ENCODE results near the gene PAPOLB.

Gene PAPOLB

DNA sequence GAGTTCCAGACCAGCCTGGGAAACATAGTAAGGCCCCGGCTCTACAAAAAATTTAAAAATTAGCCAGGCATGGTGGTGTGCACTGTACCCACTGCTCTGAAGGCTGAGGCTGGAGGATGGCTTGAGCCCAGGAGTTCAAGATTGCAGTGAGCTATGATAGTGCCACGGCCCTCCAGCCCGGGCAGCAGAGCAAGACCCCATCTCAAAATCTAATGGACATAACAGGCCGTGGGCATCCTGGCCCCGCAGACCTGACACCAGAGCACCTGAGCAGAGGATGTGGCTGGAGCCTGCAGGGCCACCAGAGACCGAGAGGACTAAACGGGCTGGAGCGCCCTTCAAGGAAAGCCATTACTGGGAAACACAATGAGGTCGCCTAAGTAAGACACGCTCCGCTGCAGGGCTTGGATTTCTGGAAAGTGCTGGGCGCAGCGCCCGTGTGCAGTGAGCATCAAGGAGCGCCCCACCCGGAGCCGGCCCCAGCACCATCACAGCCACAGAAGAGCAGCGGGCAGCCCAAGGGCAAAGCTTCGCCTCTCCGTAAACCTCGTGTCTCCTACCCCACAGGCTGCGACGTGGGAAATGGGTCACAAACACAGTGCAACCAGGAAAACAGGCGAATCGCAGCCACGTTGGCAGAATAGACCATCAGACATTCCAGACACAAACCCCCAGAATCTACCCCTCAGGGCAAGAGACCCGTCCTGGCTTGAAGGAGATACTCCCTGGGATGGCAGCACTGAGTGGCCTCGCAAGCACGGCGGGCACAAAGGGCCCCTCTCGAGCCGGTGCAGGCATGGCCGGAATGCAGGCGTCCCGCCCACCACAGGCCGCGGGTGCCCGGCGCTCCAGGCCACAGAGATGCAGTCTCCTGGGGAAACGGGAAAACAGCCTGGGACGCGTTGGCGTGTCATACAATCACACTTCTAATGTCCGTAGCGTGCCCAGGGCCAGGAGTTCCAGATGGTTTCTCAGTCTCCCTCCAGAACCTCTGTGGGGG lies 16.8 kb upstream of the PAPOLB start:
- no peak overlapping the region for H3K4me2 ChIP-seq (ENCODE audit: low read length)
- H3K9me3 ChIP-seq (ENCODE audit: control insufficient read depth, low read length): no peaks in the 10 kb centered on the region
- H3K9ac ChIP-seq: no peak overlapping the region
- H2AFZ ChIP-seq: no peak overlapping the region
- TF ChIP-seq, protein P1, sequence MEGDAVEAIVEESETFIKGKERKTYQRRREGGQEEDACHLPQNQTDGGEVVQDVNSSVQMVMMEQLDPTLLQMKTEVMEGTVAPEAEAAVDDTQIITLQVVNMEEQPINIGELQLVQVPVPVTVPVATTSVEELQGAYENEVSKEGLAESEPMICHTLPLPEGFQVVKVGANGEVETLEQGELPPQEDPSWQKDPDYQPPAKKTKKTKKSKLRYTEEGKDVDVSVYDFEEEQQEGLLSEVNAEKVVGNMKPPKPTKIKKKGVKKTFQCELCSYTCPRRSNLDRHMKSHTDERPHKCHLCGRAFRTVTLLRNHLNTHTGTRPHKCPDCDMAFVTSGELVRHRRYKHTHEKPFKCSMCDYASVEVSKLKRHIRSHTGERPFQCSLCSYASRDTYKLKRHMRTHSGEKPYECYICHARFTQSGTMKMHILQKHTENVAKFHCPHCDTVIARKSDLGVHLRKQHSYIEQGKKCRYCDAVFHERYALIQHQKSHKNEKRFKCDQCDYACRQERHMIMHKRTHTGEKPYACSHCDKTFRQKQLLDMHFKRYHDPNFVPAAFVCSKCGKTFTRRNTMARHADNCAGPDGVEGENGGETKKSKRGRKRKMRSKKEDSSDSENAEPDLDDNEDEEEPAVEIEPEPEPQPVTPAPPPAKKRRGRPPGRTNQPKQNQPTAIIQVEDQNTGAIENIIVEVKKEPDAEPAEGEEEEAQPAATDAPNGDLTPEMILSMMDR (IDR thresholded peaks at IDR 0.05): no peak
- H3K27ac ChIP-seq: no peak overlapping the region
- H3K4me3 ChIP-seq (ENCODE audit: low read depth, low read length): no peak overlapping the region
- no peaks in the 10 kb centered on the region for H3K27me3 ChIP-seq (ENCODE audit: control insufficient read depth, insufficient read depth, low read length)
- peaks cover 3% of the 10 kb centered on the region for H3K79me2 ChIP-seq
- H3K36me3 ChIP-seq (ENCODE audit: control insufficient read depth, insufficient read depth, low read length): no peaks in the 10 kb centered on the region
- no peaks in the 10 kb centered on the region for H3K4me1 ChIP-seq

DNA sequence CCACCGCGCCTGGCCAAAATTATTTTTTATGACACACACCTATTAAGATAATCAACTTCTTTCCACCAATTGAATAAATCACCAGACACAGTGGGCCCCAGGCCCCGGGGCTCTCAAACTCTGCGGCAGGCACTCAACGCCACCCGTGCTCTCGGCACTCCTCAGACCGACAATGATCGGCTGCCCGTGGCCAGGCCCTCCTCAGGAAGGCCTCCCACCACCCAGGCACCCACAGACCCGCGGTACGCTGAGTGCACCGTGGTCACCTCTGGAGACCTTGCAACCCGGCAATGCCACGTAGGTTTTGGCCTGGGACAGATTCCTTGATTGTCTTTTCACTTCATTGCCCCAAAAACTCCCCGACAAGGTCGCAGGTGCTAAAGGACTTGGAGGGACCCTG lies 14.8 kb upstream of the PAPOLB start:
- Histone ChIP-seq H3K4me3 (ENCODE audit: low read depth, low read length) (no peak overlapping the region), H3K79me2 (peaks cover 3% of the 10 kb centered on the region), H3K27me3 (ENCODE audit: control insufficient read depth, insufficient read depth, low read length) (no peaks in the 10 kb centered on the region), H3K9me3 (ENCODE audit: control insufficient read depth, low read length) (no peaks in the 10 kb centered on the region), H3K4me2 (ENCODE audit: low read length) (no peak overlapping the region), H3K9ac (no peak overlapping the region), H3K27ac (no peak overlapping the region), H3K36me3 (ENCODE audit: control insufficient read depth, insufficient read depth, low read length) (no peaks in the 10 kb centered on the region), H2AFZ (no peak overlapping the region), H3K4me1 (no peaks in the 10 kb centered on the region)
- TF ChIP-seq, protein P1 (IDR thresholded peaks at IDR 0.05): no peak

DNA sequence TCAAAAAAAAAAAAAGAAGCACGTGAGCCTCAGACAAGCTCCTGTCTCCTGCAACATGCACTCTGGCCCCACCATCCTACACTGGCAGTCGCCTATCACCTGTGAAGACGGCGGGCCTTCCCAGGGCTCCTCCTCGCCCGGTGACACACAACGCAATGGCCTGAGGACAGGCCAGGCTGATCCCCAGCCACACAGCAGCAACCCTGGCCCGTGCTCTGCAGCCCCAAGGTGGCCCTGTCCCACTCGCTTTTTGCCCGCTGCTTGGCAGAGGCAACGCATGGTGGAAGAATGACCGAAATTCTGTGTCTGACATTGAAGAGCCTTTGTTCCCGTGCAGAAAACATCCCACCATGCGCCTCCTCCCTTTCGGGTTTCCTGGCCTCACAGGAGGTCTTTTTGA lies 13.6 kb upstream of the PAPOLB start:
- H3K4me3 ChIP-seq (ENCODE audit: low read depth, low read length): no peak overlapping the region
- TF ChIP-seq, protein P1 (IDR thresholded peaks at IDR 0.05): no peak
- peaks cover 3% of the 10 kb centered on the region for H3K79me2 ChIP-seq
- H3K4me2 ChIP-seq (ENCODE audit: low read length): no peak overlapping the region
- no peaks in the 10 kb centered on the region for H3K4me1 ChIP-seq
- no peaks in the 10 kb centered on the region for H3K36me3 ChIP-seq (ENCODE audit: control insufficient read depth, insufficient read depth, low read length)
- no peak overlapping the region for H3K27ac ChIP-seq
- H2AFZ ChIP-seq: no peak overlapping the region
- no peaks in the 10 kb centered on the region for H3K27me3 ChIP-seq (ENCODE audit: control insufficient read depth, insufficient read depth, low read length)
- no peaks in the 10 kb centered on the region for H3K9me3 ChIP-seq (ENCODE audit: control insufficient read depth, low read length)
- no peak overlapping the region for H3K9ac ChIP-seq

DNA sequence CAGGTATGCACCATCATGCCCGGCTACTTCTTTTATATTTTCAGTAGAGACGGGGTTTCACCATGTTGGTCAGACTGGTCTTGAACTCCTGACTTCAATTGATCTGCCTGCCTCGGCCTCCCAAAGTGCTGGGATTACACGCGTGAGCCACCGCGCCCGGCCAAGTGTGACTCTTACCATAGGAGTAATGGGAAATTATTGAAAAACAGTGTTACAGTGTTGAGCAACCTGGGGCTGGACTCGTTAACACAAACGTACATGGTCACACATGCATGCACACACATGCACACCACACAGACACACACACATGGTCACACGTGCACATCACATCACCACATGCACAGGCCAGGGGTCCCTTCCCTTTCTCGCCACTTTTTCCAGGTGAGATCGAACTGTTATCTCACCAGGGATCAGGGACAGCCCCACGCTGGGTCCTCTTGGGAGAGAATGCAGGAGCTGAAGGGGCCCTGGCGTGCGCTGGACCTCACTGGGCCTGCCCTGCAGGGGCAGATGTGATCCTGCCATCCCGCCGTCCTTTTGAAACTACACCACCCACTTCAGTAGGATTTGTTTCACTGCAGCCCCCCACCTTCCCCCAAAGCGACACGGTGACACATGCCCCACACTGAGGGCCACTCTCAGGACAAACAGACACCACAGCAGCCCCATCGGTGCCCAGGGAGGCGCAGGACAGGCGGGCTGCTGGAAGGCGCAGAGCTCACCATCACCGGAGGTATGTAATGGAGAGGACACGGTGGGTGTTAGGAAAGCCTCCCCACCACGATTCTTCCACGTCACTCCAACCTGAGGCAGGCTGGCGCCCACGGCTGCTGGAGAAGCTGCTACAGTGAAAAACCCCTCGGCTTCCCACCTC lies 11.5 kb upstream of the PAPOLB start:
- Histone ChIP-seq H3K79me2 (peaks cover 3% of the 10 kb centered on the region), H3K4me3 (ENCODE audit: low read depth, low read length) (no peak overlapping the region), H2AFZ (no peak overlapping the region), H3K9me3 (ENCODE audit: control insufficient read depth, low read length) (no peaks in the 10 kb centered on the region), H3K9ac (no peak overlapping the region), H3K27me3 (ENCODE audit: control insufficient read depth, insufficient read depth, low read length) (no peaks in the 10 kb centered on the region), H3K4me1 (no peaks in the 10 kb centered on the region), H3K27ac (no peak overlapping the region), H3K36me3 (ENCODE audit: control insufficient read depth, insufficient read depth, low read length) (no peaks in the 10 kb centered on the region), H3K4me2 (ENCODE audit: low read length) (no peak overlapping the region)
- TF ChIP-seq, protein P1 (IDR thresholded peaks at IDR 0.05): no peak

Data from parathyroid adenoma (tissue), 2 donors.